Mononuclear cell (primary cell): ENCODE measurements around the gene POU2F1. TPM values are rescaled to one million over a fixed set of nuclear protein-coding genes. Genes with fewer than 3 reads are reported as not detected.

ENCODE experiments used
- H3K27me3 ChIP-seq: 2 replicates; pipeline ENCODE4 v1.6.0; 2011; ENCODE audit warnings: low read length, control low read depth; ENCODE audit not compliant: insufficient read depth
- H3K4me1 ChIP-seq: 2 replicates; pipeline ENCODE4 v1.5.1; 2011; ENCODE audit warnings: mild to moderate bottlenecking, low read length, control low read depth; ENCODE audit not compliant: insufficient read depth
- H3K4me3 ChIP-seq: 2 replicates; pipeline ENCODE4 v1.5.1; 2011; ENCODE audit warnings: mild to moderate bottlenecking, low read length, moderate library complexity
- H3K9me3 ChIP-seq: 2 replicates; pipeline ENCODE4 v1.5.1; 2011; ENCODE audit warnings: low read depth, mild to moderate bottlenecking, control low read depth, low read length
- total RNA-seq: library from RNA; depleted of rRNA; stranded (reverse); fragments of >200 nt; gene quantifications from one replicate; pipeline ENCODE4 v1.2.3, GENCODE V29; 2012

POU2F1 gene
- total RNA-seq, 1 donor: 47.5 TPM

- H3K9me3 ChIP-seq: no peaks in the 10 kb centered on the region
- H3K4me1 ChIP-seq: peaks cover 77% of the 10 kb centered on the region
- no peak overlapping the region for H3K4me3 ChIP-seq
- H3K27me3 ChIP-seq: no peaks in the 10 kb centered on the region
These were observed 220.1 kb downstream of the POU2F1 start for GRCh38 chr1:167440776-167441175.

GRCh38 chr1:167441222-167441621 is 220.5 kb downstream of the POU2F1 start:
- Histone ChIP-seq H3K4me1 (peaks cover 77% of the 10 kb centered on the region), H3K27me3 (no peaks in the 10 kb centered on the region), H3K4me3 (no peak overlapping the region), H3K9me3 (no peaks in the 10 kb centered on the region)

- peaks cover 82% of the 10 kb centered on the region for H3K4me1 ChIP-seq
- no peaks in the 10 kb centered on the region for H3K9me3 ChIP-seq
- H3K27me3 ChIP-seq: no peaks in the 10 kb centered on the region
- H3K4me3 ChIP-seq: no peak overlapping the region
These were observed 221.6 kb downstream of the POU2F1 start for GRCh38 chr1:167442142-167442848.

GRCh38 chr1:167442854-167443565 is 222.3 kb downstream of the POU2F1 start:
- H3K27me3 ChIP-seq: no peaks in the 10 kb centered on the region

GRCh38 chr1:167443757-167444156 is 223.1 kb downstream of the POU2F1 start:
- no peaks in the 10 kb centered on the region for H3K9me3 ChIP-seq
- peaks cover 84% of the 10 kb centered on the region for H3K4me1 ChIP-seq
- no peak overlapping the region for H3K4me3 ChIP-seq
- no peaks in the 10 kb centered on the region for H3K27me3 ChIP-seq

More at GRCh38 chr1:167442854-167443565, 222.3 kb downstream of the POU2F1 start:
- Histone ChIP-seq H3K9me3 (no peaks in the 10 kb centered on the region), H3K4me3 (no peak overlapping the region), H3K4me1 (peaks cover 84% of the 10 kb centered on the region)

GRCh38 chr1:167446966-167447365 is 226.3 kb downstream of the POU2F1 start:
- peaks cover 73% of the 10 kb centered on the region for H3K4me1 ChIP-seq
- H3K27me3 ChIP-seq: no peaks in the 10 kb centered on the region
- H3K4me3 ChIP-seq: no peak overlapping the region
- no peaks in the 10 kb centered on the region for H3K9me3 ChIP-seq

- Histone ChIP-seq H3K4me1 (peaks cover 72% of the 10 kb centered on the region), H3K27me3 (no peaks in the 10 kb centered on the region), H3K4me3 (peak overlapping the region; percentile 26), H3K9me3 (no peaks in the 10 kb centered on the region)
These were observed 226.9 kb downstream of the POU2F1 start for GRCh38 chr1:167447521-167448136.

- H3K4me1 ChIP-seq: peaks cover 78% of the 10 kb centered on the region
- H3K4me3 ChIP-seq: no peak overlapping the region
- no peaks in the 10 kb centered on the region for H3K27me3 ChIP-seq
- no peaks in the 10 kb centered on the region for H3K9me3 ChIP-seq
These were observed 230.2 kb downstream of the POU2F1 start for GRCh38 chr1:167450843-167451242.

- Histone ChIP-seq H3K4me1 (peaks cover 75% of the 10 kb centered on the region), H3K9me3 (no peaks in the 10 kb centered on the region), H3K27me3 (no peaks in the 10 kb centered on the region), H3K4me3 (no peak overlapping the region)
These were observed 231.8 kb downstream of the POU2F1 start for GRCh38 chr1:167452483-167452882.

- Histone ChIP-seq H3K4me1 (peaks cover 73% of the 10 kb centered on the region), H3K9me3 (no peaks in the 10 kb centered on the region), H3K27me3 (no peaks in the 10 kb centered on the region), H3K4me3 (no peak overlapping the region)
These were observed 232.4 kb downstream of the POU2F1 start for GRCh38 chr1:167453123-167453522.

GRCh38 chr1:167454304-167454893 is 233.7 kb downstream of the POU2F1 start:
- H3K4me3 ChIP-seq: peak overlapping the region; percentile 62
- H3K4me1 ChIP-seq: peaks cover 71% of the 10 kb centered on the region
- H3K27me3 ChIP-seq: no peaks in the 10 kb centered on the region
- no peaks in the 10 kb centered on the region for H3K9me3 ChIP-seq

GRCh38 chr1:167454894-167455785 is 234.5 kb downstream of the POU2F1 start:
- peaks cover 66% of the 10 kb centered on the region for H3K4me1 ChIP-seq

GRCh38 chr1:167455786-167456446 is 235.2 kb downstream of the POU2F1 start:
- Histone ChIP-seq H3K4me3 (peak overlapping the region; percentile 62), H3K4me1 (peaks cover 58% of the 10 kb centered on the region), H3K27me3 (no peaks in the 10 kb centered on the region), H3K9me3 (no peaks in the 10 kb centered on the region)

More at GRCh38 chr1:167454894-167455785, 234.5 kb downstream of the POU2F1 start:
- Histone ChIP-seq H3K27me3 (no peaks in the 10 kb centered on the region), H3K9me3 (no peaks in the 10 kb centered on the region), H3K4me3 (peak overlapping the region; percentile 62)

- H3K9me3 ChIP-seq: no peaks in the 10 kb centered on the region
- H3K4me3 ChIP-seq: no peak overlapping the region
- H3K4me1 ChIP-seq: peaks cover 54% of the 10 kb centered on the region
- H3K27me3 ChIP-seq: no peaks in the 10 kb centered on the region
These were observed 235.8 kb downstream of the POU2F1 start for GRCh38 chr1:167456524-167456923.
